Upper lobe of right lung (tissue), 1 donor: ENCODE results near the gene PRRC2A. TPM values are rescaled to one million over a fixed set of nuclear protein-coding genes. Genes with fewer than 3 reads are reported as not detected.

ENCODE experiments used
- ATAC-seq: fragments of 200-7000 bp; cut with Tn5 transposase; one replicate; pipeline ENCODE4 v1.9.1; 2020; ENCODE audit warnings: mild to moderate bottlenecking, moderate library complexity
- DNase-seq: peaks from one replicate; pipeline ENCODE4 v3.0.0-alpha.2; 2020
- H3K27ac ChIP-seq: fragments of 200-600 bp; one replicate; pipeline ENCODE4 v1.8.0; 2022
- H3K27me3 ChIP-seq: fragments of 200-600 bp; one replicate; pipeline ENCODE4 v1.8.0; 2022; ENCODE audit warnings: mild to moderate bottlenecking
- H3K36me3 ChIP-seq: fragments of 200-600 bp; one replicate; pipeline ENCODE4 v1.8.0; 2022
- H3K4me1 ChIP-seq: fragments of 200-600 bp; one replicate; pipeline ENCODE4 v1.8.0; 2022
- H3K4me3 ChIP-seq: fragments of 200-600 bp; one replicate; pipeline ENCODE4 v1.8.0; 2022; ENCODE audit warnings: mild to moderate bottlenecking
- H3K9me3 ChIP-seq: fragments of 200-600 bp; one replicate; pipeline ENCODE4 v1.8.0; 2022
- CTCF ChIP-seq: fragments of 200-600 bp; IDR thresholded peaks from one replicate; pipeline ENCODE4 v1.8.0; 2022; ENCODE audit warnings: antibody characterized with exemption
- intact Hi-C: fragments of 100-400 bp; cut with DNase I; formaldehyde crosslinking; loops from one replicate; pipeline ENCODE4 v1.11.0; 2022
- long read RNA-seq: library from polyadenylated mRNA; unstranded; transcript quantifications from one replicate; pipeline ENCODE4 v2.0.0, GENCODE V29; 2021
- total RNA-seq: library from RNA; stranded (reverse); fragmentation: NEBNext Ultra II Directional; extraction: Animal tissue kit (Norgen Biotek cat#: 25700); gene quantifications from one replicate; pipeline ENCODE4 v1.2.1, GENCODE V29; 2021
- donor health status: DM: no; HTN: yes; CAD: no; lungs with severe emphysema.

Gene PRRC2A
- 138 TPM for total RNA-seq
- long read RNA-seq, partial matches to known transcripts = 49 of 56 reads
- long read RNA-seq, other reads (novel, unspliced or antisense) = 6 of 56 reads

GRCh38 chr6:31620586-31621319 is at the start of gene PRRC2A:
Gene PRRC2A (plus strand): TSS chr6:31620715. CDS start chr6:31622790, 2,075 bp downstream.
- H3K27ac ChIP-seq = peak within 1 kb of the TSS; percentile 97
- no peaks in the 10 kb centered on the region for H3K27me3 ChIP-seq
- peak within 1 kb of the TSS; percentile 76 for H3K4me3 ChIP-seq
- intact Hi-C loops = no loop called here
- H3K9me3 ChIP-seq = no peaks in the 10 kb centered on the region
- TF ChIP-seq CTCF = no peak
- DNase-seq = peak; percentile 96
- peaks cover 21% of the 10 kb centered on the region for H3K4me1 ChIP-seq
- H3K36me3 ChIP-seq = peaks cover 26% of the 10 kb centered on the region
- peak; percentile 93 for ATAC-seq

DNA sequence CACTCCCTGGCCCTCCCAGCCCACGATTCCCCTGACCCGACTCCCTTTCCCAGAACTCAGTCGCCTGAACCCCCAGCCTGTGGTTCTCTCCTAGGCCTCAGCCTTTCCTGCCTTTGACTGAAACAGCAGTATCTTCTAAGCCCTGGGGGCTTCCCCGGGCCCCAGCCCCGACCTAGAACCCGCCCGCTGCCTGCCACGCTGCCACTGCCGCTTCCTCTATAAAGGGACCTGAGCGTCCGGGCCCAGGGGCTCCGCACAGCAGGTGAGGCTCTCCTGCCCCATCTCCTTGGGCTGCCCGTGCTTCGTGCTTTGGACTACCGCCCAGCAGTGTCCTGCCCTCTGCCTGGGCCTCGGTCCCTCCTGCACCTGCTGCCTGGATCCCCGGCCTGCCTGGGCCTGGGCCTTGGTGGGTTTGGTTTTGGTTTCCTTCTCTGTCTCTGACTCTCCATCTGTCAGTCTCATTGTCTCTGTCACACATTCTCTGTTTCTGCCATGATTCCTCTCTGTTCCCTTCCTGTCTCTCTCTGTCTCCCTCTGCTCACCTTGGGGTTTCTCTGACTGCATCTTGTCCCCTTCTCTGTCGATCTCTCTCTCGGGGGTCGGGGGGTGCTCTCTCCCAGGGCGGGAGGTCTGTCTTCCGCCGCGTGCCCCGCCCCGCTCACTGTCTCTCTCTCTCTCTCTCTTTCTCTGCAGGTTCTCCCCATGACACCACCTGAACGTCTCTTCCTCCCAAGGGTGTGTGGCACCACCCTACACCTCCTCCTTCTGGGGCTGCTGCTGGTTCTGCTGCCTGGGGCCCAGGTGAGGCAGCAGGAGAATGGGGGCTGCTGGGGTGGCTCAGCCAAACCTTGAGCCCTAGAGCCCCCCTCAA is 48.2 kb upstream of the PRRC2A start, which contains the start of gene LTA:
LTA (plus strand) TSS at position 249 of the 871 bp plus-strand sequence; CDS start at position 703, 454 bp downstream.
- intact Hi-C loops = no loop called here
- Histone ChIP-seq H3K9me3 (no peaks in the 10 kb centered on the region), H3K4me1 (peaks cover 4% of the 10 kb centered on the region), H3K36me3 (no peaks in the 10 kb centered on the region), H3K27me3 (no peaks in the 10 kb centered on the region), H3K27ac (no peak within 1 kb of the TSS), H3K4me3 (peak within 1 kb of the TSS; percentile 26)
- DNase-seq = no peak
- no peak for ATAC-seq
- no peak for TF ChIP-seq CTCF

- no peaks in the 10 kb centered on the region for H3K36me3 ChIP-seq
- H3K27me3 ChIP-seq = no peaks in the 10 kb centered on the region
- ATAC-seq (no peak), DNase-seq (no peak)
- H3K4me3 ChIP-seq = no peak overlapping the region
- no peak overlapping the region for H3K27ac ChIP-seq
- TF ChIP-seq CTCF = no peak
- H3K9me3 ChIP-seq = no peaks in the 10 kb centered on the region
- intact Hi-C loops = no loop called here
- H3K4me1 ChIP-seq = peaks cover 4% of the 10 kb centered on the region
These were observed 47.0 kb upstream of the PRRC2A start for GRCh38 chr6:31573239-31574105.

DNA sequence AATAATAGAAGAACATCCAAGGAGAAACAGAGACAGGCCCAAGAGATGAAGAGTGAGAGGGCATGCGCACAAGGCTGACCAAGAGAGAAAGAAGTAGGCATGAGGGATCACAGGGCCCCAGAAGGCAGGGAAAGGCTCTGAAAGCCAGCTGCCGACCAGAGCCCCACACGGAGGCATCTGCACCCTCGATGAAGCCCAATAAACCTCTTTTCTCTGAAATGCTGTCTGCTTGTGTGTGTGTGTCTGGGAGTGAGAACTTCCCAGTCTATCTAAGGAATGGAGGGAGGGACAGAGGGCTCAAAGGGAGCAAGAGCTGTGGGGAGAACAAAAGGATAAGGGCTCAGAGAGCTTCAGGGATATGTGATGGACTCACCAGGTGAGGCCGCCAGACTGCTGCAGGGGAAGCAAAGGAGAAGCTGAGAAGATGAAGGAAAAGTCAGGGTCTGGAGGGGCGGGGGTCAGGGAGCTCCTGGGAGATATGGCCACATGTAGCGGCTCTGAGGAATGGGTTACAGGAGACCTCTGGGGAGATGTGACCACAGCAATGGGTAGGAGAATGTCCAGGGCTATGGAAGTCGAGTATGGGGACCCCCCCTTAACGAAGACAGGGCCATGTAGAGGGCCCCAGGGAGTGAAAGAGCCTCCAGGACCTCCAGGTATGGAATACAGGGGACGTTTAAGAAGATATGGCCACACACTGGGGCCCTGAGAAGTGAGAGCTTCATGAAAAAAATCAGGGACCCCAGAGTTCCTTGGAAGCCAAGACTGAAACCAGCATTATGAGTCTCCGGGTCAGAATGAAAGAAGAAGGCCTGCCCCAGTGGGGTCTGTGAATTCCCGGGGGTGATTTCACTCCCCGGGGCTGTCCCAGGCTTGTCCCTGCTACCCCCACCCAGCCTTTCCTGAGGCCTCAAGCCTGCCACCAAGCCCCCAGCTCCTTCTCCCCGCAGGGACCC is 46.1 kb upstream of the PRRC2A start:
- no peak for TF ChIP-seq CTCF
- intact Hi-C loops = no loop called here
- Histone ChIP-seq H3K9me3 (no peaks in the 10 kb centered on the region), H3K27me3 (no peaks in the 10 kb centered on the region), H3K4me1 (no peaks in the 10 kb centered on the region), H3K36me3 (no peaks in the 10 kb centered on the region), H3K4me3 (no peak overlapping the region), H3K27ac (peak overlapping the region; percentile 17)
- ATAC-seq = no peak
- DNase-seq = no peak
